NCI-H2227 treated with DMSO at 0.1 percent for 48 hours (cell line): Measurements from ENCODE around the gene CYP4Z1.
A peak's percentile ranks its signal among the peaks of the same experiment; 100 is the strongest.
"Not testable (repeated sequence)": the region's sequence is repeated elsewhere in the genome, so short reads cannot be mapped to it uniquely, and the experiment has no call there.

ENCODE experiments used
- DNase-seq: peaks from one replicate; lab custom pipeline; 2025; lab: John Stamatoyannopoulos, UW

CYP4Z1 gene

GRCh38 chr1:47128221-47128620 is 61.2 kb downstream of the CYP4Z1 start:
- DNase-seq, result no peak

GRCh38 chr1:47128854-47129253 is 61.8 kb downstream of the CYP4Z1 start:
- not testable (repeated sequence) for DNase-seq

- DNase-seq, result peak; percentile 0
Measured at GRCh38 chr1:47129489-47130230, 62.6 kb downstream of the CYP4Z1 start.

- not testable (repeated sequence) for DNase-seq
Measured at GRCh38 chr1:47132665-47133064, 65.6 kb downstream of the CYP4Z1 start.

- DNase-seq, result no peak
Measured at GRCh38 chr1:47137198-47137597, 70.2 kb downstream of the CYP4Z1 start, which contains the start of gene CYP4A22. Gene CYP4A22 (plus strand): TSS chr1:47137441. CDS start chr1:47137486, 45 bp downstream.

- no peak for DNase-seq
Measured at GRCh38 chr1:47137925-47138615, 71.0 kb downstream of the CYP4Z1 start.

- DNase-seq, result not testable (repeated sequence)
Measured at GRCh38 chr1:47140358-47140757, 73.3 kb downstream of the CYP4Z1 start.

GRCh38 chr1:47143654-47144053 is 76.6 kb downstream of the CYP4Z1 start:
- not testable (repeated sequence) for DNase-seq

- not testable (repeated sequence) for DNase-seq
Measured at GRCh38 chr1:47146495-47146894, 79.5 kb downstream of the CYP4Z1 start.

- no peak for DNase-seq
Measured at GRCh38 chr1:47147047-47147785, 80.2 kb downstream of the CYP4Z1 start.

GRCh38 chr1:47149162-47149561 is 82.1 kb downstream of the CYP4Z1 start:
- peak; percentile 1 for DNase-seq

- DNase-seq, result not testable (repeated sequence)
Measured at GRCh38 chr1:47156457-47156856, 89.4 kb downstream of the CYP4Z1 start.

GRCh38 chr1:47157957-47158356 is 90.9 kb downstream of the CYP4Z1 start:
- not testable (repeated sequence) for DNase-seq

- DNase-seq, result no peak
Measured at GRCh38 chr1:47160716-47161115, 93.7 kb downstream of the CYP4Z1 start.

- DNase-seq, result no peak
Measured at GRCh38 chr1:47161298-47162040, 94.4 kb downstream of the CYP4Z1 start.

- no peak for DNase-seq
Measured at GRCh38 chr1:47164552-47164951, 97.5 kb downstream of the CYP4Z1 start.
